Endothelial cell of umbilical vein (primary cell): ENCODE measurements around the gene SLC16A7.

ENCODE experiments used
- EZH2 ChIP-seq: IDR thresholded peaks from 2 replicates; pipeline ENCODE4 v1.6.1; 2012; ENCODE audit warnings: borderline replicate concordance, low read depth, mild to moderate bottlenecking, moderate library complexity, low read length, inconsistent platforms; ENCODE audit not compliant: severe bottlenecking
- GATA2 ChIP-seq: IDR thresholded peaks from 2 replicates; pipeline ENCODE4 v1.7.0; 2011; ENCODE audit warnings: low read depth, mild to moderate bottlenecking, moderate library complexity, mixed read lengths, low read length; ENCODE audit not compliant: insufficient read length, insufficient read depth
- MYC ChIP-seq: IDR thresholded peaks from one replicate; pipeline ENCODE4 v1.6.1; 2011; ENCODE audit warnings: mild to moderate bottlenecking, low read depth, low read length
- POLR2A ChIP-seq: IDR thresholded peaks from 2 replicates; pipeline ENCODE4 v1.6.1; 2012; ENCODE audit warnings: low read depth, mild to moderate bottlenecking, control low read depth, low read length
- POLR2AphosphoS5 ChIP-seq: IDR thresholded peaks from 2 replicates; pipeline ENCODE4 v1.6.1; 2012; ENCODE audit warnings: low read depth, mild to moderate bottlenecking, control low read depth, low read length, moderate library complexity; ENCODE audit not compliant: insufficient read depth
- TF ChIP-seq, protein P1 (sequence below), 2 donors: IDR thresholded peaks; 1 replicate in 1 of 2; 2 replicates in 1 of 2; pipeline ENCODE4 v1.5.1; 2011; ENCODE audit warnings: low read length in 2 of 2, mild to moderate bottlenecking in 2 of 2, moderate library complexity in 2 of 2, control low read depth in 1 of 2, inconsistent platforms in 1 of 2, low read depth in 1 of 2; ENCODE audit not compliant: insufficient read depth in 1 of 2; ENCODE audit errors: extremely low read depth in 1 of 2
- TF ChIP-seq, protein P2 (sequence below): IDR thresholded peaks from 2 replicates; pipeline ENCODE4 v1.6.1; 2011; ENCODE audit not compliant: insufficient read depth, insufficient read length

DNA sequence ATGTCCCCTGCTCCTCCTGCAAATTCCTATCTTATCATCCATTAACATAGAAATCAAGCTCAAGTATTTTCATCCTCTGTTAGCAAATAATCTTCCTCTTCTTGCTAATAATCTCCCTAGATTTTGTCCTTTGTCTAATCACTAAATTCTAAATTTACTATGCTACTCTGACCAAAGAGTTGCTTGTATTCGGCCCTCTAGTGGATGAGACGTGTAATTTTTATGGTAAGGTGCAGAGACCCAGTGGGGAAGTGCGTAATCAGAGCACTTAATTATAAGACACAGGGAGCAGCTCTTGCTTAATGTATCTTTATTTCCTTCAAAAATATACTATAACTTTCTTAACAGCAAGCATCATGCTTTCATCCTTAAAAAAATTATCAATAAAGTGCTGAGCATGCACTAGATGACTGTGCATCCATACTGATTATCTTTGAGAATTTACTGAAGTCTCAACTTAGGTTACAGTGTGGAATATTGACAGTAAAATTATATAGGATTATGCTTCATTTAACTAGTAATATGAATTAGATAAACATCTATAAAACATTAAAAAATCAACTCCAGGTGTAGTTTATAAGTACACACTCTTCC, 212.6 kb downstream of the SLC16A7 start:
- TF ChIP-seq EZH2 (no peak), POLR2A (no peak), POLR2AphosphoS5 (no peak), GATA2 (no peak), MYC (no peak)
- TF ChIP-seq, protein P1, sequence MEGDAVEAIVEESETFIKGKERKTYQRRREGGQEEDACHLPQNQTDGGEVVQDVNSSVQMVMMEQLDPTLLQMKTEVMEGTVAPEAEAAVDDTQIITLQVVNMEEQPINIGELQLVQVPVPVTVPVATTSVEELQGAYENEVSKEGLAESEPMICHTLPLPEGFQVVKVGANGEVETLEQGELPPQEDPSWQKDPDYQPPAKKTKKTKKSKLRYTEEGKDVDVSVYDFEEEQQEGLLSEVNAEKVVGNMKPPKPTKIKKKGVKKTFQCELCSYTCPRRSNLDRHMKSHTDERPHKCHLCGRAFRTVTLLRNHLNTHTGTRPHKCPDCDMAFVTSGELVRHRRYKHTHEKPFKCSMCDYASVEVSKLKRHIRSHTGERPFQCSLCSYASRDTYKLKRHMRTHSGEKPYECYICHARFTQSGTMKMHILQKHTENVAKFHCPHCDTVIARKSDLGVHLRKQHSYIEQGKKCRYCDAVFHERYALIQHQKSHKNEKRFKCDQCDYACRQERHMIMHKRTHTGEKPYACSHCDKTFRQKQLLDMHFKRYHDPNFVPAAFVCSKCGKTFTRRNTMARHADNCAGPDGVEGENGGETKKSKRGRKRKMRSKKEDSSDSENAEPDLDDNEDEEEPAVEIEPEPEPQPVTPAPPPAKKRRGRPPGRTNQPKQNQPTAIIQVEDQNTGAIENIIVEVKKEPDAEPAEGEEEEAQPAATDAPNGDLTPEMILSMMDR (IDR thresholded peaks at IDR 0.05; ENCODE audit: extremely low read depth in 1 of 2, insufficient read depth in 1 of 2, low read depth in 1 of 2, low read length in 2 of 2), result peak; percentile 54 to 59
- TF ChIP-seq, protein P2, sequence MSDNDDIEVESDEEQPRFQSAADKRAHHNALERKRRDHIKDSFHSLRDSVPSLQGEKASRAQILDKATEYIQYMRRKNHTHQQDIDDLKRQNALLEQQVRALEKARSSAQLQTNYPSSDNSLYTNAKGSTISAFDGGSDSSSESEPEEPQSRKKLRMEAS, result no peak
